Thyroid gland (tissue), 4 donors: Measurements from ENCODE around the gene SGF29.

Experiments used
- CTCF ChIP-seq, 6 experiments: fragments of 200-600 bp in 3 of 6; fragments of 450-650 bp in 3 of 6; sonication (generic) in 3 of 6; IDR thresholded peaks; one replicate each; pipeline ENCODE4 v1.5.1; 2016 to 2019; ENCODE audit warnings: antibody characterized with exemption in 6 of 6, mild to moderate bottlenecking in 2 of 6, inconsistent platforms in 1 of 6, moderate library complexity in 1 of 6
- POLR2A ChIP-seq, 2 donors: fragments of 450-650 bp; IDR thresholded peaks; one replicate each; pipeline ENCODE4 v1.6.1; 2017; ENCODE audit warnings: antibody characterized with exemption in 2 of 2, mild to moderate bottlenecking in 2 of 2, moderate library complexity in 1 of 2

GRCh38 chr16:28526201-28527099, 27.3 kb upstream of the SGF29 start:
- TF ChIP-seq CTCF (IDR thresholded peaks at IDR 0.05) (no peak), POLR2A (IDR thresholded peaks at IDR 0.05) (no peak)
